Measurements from ENCODE around the gene ARHGAP25. TPM values are rescaled to one million over a fixed set of nuclear protein-coding genes. Genes with fewer than 3 reads are reported as not detected.

The ARHGAP25 gene
- total RNA-seq, 1 donor from 2014 or later, result 9.6 TPM

DNA sequence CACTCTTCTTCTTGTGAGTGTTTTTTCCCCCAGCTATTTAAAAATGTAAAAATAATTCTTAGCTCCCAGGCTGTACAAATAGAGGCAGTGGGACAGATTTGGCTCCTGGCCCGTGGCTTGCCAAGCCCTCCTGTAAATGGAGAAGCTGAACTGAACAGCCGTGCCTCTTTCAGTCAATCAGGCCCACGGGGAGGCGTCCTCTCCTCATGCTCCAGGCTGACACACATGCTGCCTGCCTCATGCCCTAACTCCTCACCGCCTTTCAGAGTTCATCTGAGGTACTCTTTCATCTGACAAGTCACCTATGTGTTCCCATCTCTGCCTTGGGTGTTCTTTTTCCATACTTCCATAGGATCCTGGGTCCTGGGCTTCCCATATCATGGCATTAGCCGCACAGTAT is 77.6 kb downstream of the ARHGAP25 start:
- intact Hi-C loops (cut with DNase I), result no loop called here
- Histone ChIP-seq H3K4me3 (no peak overlapping the region), H3K9me3 (no peaks in the 10 kb centered on the region), H3K27ac (no peak overlapping the region), H3K27me3 (no peaks in the 10 kb centered on the region), H3K36me3 (no peaks in the 10 kb centered on the region), H3K4me1 (peaks cover 44% of the 10 kb centered on the region)
- no peak for TF ChIP-seq POLR2A (IDR thresholded peaks at IDR 0.05)
- TF ChIP-seq, protein P1, sequence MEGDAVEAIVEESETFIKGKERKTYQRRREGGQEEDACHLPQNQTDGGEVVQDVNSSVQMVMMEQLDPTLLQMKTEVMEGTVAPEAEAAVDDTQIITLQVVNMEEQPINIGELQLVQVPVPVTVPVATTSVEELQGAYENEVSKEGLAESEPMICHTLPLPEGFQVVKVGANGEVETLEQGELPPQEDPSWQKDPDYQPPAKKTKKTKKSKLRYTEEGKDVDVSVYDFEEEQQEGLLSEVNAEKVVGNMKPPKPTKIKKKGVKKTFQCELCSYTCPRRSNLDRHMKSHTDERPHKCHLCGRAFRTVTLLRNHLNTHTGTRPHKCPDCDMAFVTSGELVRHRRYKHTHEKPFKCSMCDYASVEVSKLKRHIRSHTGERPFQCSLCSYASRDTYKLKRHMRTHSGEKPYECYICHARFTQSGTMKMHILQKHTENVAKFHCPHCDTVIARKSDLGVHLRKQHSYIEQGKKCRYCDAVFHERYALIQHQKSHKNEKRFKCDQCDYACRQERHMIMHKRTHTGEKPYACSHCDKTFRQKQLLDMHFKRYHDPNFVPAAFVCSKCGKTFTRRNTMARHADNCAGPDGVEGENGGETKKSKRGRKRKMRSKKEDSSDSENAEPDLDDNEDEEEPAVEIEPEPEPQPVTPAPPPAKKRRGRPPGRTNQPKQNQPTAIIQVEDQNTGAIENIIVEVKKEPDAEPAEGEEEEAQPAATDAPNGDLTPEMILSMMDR (IDR thresholded peaks at IDR 0.05), result no peak
- TF ChIP-seq POLR2AphosphoS5 (IDR thresholded peaks at IDR 0.05; ENCODE audit: insufficient read depth in 1 of 2, low read depth in 1 of 2), result no peak
- peak in 1 of 2 donors; percentile 70 for DNase-seq (ENCODE audit: extremely low spot score in 2 of 2)

DNA sequence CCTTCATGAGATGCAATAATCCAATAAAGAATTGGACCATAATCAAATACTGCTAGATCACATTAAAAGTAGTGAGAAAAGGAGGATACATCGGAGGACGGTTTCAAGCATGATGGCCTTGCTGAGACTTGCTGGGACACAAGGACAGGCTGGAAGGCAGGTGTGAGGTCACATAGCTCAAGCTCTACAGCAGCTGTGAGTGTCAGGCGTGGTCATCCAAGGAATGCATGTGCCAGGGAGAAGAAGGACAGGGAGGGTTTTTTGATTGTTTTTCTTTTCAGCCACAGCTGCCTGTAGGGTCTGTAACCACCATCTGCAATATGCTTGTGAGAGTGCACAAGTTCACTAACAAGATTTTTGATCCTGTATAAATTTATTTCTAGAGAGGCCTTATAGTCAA is 79.0 kb downstream of the ARHGAP25 start:
- Histone ChIP-seq H3K27ac (no peak overlapping the region), H3K9me3 (no peaks in the 10 kb centered on the region), H3K27me3 (no peaks in the 10 kb centered on the region), H3K4me1 (peaks cover 30% of the 10 kb centered on the region), H3K36me3 (no peaks in the 10 kb centered on the region), H3K4me3 (no peak overlapping the region)
- DNase-seq (ENCODE audit: extremely low spot score in 2 of 2), result no peak
- TF ChIP-seq POLR2A (IDR thresholded peaks at IDR 0.05), result no peak
- TF ChIP-seq, protein P1 (IDR thresholded peaks at IDR 0.05), result no peak
- no peak for TF ChIP-seq POLR2AphosphoS5 (IDR thresholded peaks at IDR 0.05; ENCODE audit: insufficient read depth in 1 of 2, low read depth in 1 of 2)
- intact Hi-C loops (cut with DNase I), result no loop called here

- Histone ChIP-seq H3K36me3 (peaks cover 0 to 9% of the 10 kb centered on the region in 2 donors), H3K4me1 (no peaks in the 10 kb centered on the region)
- intact Hi-C loops (cut with DNase I), result no loop called here
These were observed 82.7 kb downstream of the ARHGAP25 start for GRCh38 chr2:68817306-68817705.

GRCh38 chr2:68819556-68819955 is 84.9 kb downstream of the ARHGAP25 start:
- intact Hi-C loops (cut with DNase I), result no loop called here
- Histone ChIP-seq H3K27ac (no peak overlapping the region), H3K9me3 (no peaks in the 10 kb centered on the region), H3K36me3 (peaks cover 0 to 11% of the 10 kb centered on the region in 2 donors), H3K4me1 (no peaks in the 10 kb centered on the region), H3K27me3 (no peaks in the 10 kb centered on the region), H3K4me3 (no peak overlapping the region)
- DNase-seq (ENCODE audit: extremely low spot score in 2 of 2), result no peak
- TF ChIP-seq POLR2AphosphoS5 (IDR thresholded peaks at IDR 0.05; ENCODE audit: insufficient read depth in 1 of 2, low read depth in 1 of 2) (no peak), POLR2A (IDR thresholded peaks at IDR 0.05) (no peak)
- TF ChIP-seq, protein P1 (IDR thresholded peaks at IDR 0.05), result no peak

More at GRCh38 chr2:68817306-68817705, 82.7 kb downstream of the ARHGAP25 start:
- TF ChIP-seq POLR2A (IDR thresholded peaks at IDR 0.05), result no peak
- TF ChIP-seq, protein P1 (IDR thresholded peaks at IDR 0.05), result no peak
- Histone ChIP-seq H3K27ac (no peak overlapping the region), H3K4me3 (no peak overlapping the region), H3K27me3 (no peaks in the 10 kb centered on the region), H3K9me3 (no peaks in the 10 kb centered on the region)
- no peak for DNase-seq (ENCODE audit: extremely low spot score in 2 of 2)

GRCh38 chr2:68822207-68822872 is 87.7 kb downstream of the ARHGAP25 start:
- no peaks in the 10 kb centered on the region for H3K27me3 ChIP-seq
- DNase-seq (ENCODE audit: extremely low spot score in 2 of 2), result no peak
- no peaks in the 10 kb centered on the region for H3K4me1 ChIP-seq
- TF ChIP-seq, protein P1 (IDR thresholded peaks at IDR 0.05), result no peak
- no peak for TF ChIP-seq POLR2A (IDR thresholded peaks at IDR 0.05)
- TF ChIP-seq POLR2AphosphoS5 (IDR thresholded peaks at IDR 0.05; ENCODE audit: insufficient read depth in 1 of 2, low read depth in 1 of 2), result no peak
- H3K9me3 ChIP-seq, result no peaks in the 10 kb centered on the region
- H3K27ac ChIP-seq, result no peak overlapping the region
- intact Hi-C loops (cut with DNase I), result no loop called here
- H3K36me3 ChIP-seq, result peaks cover 0 to 11% of the 10 kb centered on the region in 2 donors
- H3K4me3 ChIP-seq, result no peak overlapping the region

Data from vagina (tissue), 2 donors.